GM19023 (cell line): ENCODE results near the gene TTC1.
"Not testable (repeated sequence)": the region's sequence is repeated elsewhere in the genome, so short reads cannot be mapped to it uniquely, and the experiment has no call there.

Experiments
- ATAC-seq: cut with Tn5 transposase; IDR thresholded peaks from one replicate; pipeline ENCODE4 v1.9.1; 2021; ENCODE audit warnings: mild to moderate bottlenecking, moderate library complexity; ENCODE audit not compliant: unreplicated experiment

Gene TTC1

DNA sequence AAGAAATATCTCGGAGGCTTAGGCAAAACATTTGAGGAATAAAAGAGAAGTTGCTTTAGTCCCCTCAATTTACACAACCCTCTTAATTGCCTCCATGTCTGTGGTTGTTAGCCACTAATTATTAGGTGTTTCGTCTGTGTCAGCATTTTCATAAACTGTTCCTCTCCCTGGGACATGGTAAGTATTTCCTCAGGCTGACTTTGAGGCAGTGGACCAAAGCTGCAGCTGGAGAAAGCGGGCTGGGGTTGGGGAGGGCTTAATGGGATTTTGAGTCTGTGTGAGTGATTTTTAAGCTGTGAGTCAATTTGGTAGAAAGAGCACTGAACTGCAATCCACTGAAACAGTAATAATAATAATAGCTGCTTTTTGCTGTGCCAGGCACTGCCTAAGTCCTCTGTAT lies 13.0 kb upstream of the TTC1 start:
- no peak for ATAC-seq

GRCh38 chr5:160001457-160001856 lies 7.5 kb upstream of the TTC1 start:
- ATAC-seq = no peak

DNA sequence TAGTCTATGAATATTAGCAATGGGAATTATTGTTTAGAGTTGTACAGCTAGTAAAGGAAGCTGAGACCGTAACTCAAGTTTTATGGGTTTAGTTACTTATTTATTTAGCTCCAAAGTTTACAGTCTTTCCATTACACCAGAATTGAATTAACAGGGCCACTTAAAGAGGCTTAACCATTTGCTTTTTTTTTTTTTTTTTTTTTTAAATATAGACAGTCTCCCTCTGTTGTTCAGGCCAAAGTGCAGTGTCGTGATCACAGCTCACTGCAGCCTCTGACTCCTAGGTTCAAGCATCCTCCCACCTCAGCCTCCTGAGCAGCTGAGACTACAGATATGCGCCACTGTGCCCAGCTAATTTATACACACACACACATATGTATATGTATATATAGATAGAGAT lies 1.4 kb upstream of the TTC1 start:
- ATAC-seq = no peak

DNA sequence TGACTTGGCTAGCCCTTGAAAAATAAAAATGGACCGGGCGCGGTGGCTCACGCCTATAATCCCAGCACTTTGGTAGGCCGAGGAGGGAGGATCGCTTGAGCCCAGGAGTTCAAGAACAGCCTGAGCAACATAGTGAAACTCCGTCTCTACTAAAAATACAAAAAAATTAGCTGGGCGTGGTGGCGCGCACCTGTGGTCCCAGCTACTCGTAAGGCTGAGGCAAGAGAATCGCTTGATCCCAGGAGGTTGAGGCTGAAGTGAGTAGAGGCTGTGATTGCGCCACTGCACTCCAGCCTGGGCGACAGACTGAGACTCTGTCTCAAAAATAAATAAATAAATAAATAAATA lies 436 bp upstream of the TTC1 start:
- not testable (repeated sequence) for ATAC-seq

GRCh38 chr5:160009591-160009989 lies 651 bp downstream of the TTC1 start:
- peak; percentile 3 for ATAC-seq

- no peak for ATAC-seq
Observed at GRCh38 chr5:160011471-160011870, 2.5 kb downstream of the TTC1 start.

- not testable (repeated sequence) for ATAC-seq
Observed at GRCh38 chr5:160014197-160014596, 5.3 kb downstream of the TTC1 start.

DNA sequence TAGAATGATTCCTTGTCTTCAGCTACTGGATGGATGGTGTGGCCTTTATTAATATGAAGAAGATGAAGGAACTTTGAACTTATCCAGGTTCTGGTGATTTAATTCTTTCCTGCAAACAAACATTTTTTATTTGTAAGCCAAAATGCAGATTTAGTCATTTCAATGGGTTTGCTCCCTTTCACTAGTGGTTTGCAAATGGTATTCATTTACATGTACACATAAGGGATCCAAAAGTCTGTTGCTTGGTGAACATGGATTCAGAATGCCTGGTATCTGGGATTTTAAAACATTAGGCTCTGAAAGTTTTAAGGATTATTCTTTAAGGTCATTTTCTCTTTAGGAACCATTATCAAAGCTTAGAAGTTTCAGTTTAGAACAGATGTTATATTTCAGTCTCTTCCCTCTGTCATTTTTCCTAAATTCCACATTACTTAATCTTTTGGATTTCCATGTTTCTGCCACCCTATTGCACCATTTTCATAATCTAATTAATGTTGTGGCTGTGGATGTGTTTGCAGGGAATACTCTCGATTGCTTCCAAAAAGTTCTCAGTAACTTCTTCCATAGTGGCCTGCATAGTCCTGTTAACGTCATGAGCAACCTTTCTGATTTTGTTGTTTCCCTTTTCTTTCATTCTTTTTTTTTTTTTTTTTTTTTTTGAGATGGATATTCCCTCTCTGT lies 10.1 kb downstream of the TTC1 start:
- no peak for ATAC-seq

DNA sequence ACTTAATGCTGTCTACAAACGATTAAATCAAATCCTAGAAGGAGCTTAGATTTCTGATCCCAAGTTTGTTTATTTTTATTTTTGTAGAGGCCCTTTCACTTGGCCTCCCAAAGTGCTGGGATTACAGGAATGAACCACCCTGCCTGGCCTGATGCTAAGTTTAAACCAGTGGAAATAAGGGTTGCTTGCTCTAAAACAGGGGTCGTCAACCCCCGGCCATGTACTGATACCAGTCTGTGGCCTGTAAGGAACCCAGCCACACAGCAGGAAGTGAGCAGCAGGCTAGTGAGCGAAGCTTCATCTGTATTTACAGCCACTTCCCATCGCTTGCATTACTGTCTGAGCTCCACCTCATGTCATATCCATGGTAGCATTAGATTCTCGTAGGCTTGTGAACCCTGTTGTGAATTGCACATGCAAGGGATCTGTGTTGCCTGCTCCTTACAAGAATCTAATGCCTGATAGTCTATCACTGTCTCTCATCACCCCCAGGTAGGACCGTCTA lies 11.4 kb downstream of the TTC1 start:
- ATAC-seq = no peak

DNA sequence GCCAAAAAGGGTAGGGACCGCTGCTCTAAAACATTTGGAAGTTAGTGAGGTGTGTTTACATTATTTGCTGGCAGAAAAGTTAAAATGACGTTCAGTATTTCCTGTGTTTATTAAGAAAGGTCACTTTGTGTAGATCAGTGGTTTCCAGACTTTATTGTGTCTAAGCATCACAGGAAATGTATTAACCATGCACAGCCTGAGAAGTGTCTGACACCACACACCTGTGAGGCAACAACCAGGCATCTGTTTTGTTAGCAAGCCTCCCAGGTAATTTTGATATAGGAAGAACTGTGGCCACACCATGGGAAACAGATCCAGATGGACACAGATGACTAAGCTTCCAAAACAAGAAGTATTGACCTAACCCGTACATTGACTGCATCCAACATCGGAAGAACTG lies 12.0 kb downstream of the TTC1 start:
- no peak for ATAC-seq

DNA sequence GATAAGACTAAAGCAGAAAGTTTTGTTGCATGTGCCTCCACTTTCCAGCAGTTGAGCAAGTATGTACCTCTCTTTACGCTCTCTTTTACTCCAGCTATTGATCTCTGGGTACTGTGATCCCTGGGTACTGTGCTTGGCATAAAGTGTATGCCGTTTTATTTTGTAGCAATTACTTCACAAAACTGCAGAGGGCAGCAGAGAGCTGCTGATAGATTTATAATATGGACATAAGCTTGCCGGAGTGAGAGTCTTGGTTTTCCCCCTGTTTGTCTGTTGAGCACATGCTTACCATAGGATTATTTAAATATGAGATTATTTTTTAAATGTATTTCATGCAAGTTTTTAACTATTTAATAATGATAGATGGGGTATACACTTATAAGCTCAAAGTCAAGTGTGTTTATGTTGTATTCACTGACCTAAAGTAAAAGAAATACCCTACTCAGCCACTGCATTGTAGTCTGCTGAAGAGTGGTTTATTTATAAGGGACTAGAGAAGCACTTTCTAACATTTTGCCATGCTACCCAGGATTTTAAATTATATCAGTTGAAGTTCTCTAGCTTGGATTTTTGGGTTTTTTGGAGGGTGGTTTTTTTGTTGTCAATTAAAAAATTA lies 13.0 kb downstream of the TTC1 start:
- peak; percentile 89 for ATAC-seq

- no peak for ATAC-seq
Observed at GRCh38 chr5:160023007-160023907, 14.3 kb downstream of the TTC1 start.

DNA sequence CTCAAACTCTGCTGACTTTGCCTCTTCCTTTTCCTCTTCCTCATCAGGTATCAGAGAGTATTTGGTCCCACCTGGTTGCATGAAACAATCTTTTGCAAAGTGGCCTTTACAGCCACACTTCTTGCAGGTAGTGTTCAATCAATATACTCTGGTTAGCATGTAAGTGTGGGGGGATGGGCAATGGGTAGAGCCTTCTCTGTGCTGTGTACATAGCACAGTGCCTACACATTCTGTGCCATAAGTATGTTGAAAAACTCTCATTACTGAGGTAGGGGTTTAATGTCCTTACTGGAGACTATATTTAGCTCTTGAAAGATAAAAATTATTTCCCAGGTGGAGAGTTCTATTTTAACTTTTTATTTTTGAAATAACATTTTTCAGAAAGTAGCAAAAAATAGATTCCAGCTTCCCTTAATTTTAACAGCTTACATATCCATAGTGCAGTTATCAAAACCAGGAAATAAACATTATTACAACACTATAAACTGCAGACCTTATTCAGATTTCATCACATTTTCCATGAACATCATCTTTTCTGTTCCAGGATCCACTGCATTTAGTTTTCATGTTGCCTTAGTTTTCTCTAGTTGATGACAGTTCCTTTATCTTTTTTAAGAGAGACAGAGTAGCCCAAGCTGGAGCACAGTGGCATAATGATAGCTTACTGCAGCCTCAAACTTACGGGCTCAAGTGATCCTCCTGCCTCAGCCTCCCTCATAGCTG lies 15.1 kb downstream of the TTC1 start:
- no peak for ATAC-seq

DNA sequence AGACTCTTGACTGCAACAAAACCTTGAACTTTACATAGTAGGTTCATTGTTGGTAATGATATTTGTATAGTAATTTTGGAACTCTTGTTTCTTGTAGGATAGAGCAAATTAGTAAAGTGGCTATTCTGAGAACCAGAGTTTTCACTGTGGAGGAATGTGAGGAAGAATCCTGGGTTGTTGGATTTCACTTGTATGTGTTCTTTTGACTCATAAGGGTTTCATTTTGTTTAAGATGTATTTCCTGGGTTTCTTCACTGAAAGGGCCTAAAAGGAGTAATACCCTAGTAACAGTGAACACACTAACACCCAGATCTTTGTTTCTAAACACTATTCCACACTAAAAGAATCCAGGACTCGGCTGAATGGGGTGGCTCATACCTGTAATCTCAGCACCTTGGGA lies 20.1 kb downstream of the TTC1 start:
- no peak for ATAC-seq

DNA sequence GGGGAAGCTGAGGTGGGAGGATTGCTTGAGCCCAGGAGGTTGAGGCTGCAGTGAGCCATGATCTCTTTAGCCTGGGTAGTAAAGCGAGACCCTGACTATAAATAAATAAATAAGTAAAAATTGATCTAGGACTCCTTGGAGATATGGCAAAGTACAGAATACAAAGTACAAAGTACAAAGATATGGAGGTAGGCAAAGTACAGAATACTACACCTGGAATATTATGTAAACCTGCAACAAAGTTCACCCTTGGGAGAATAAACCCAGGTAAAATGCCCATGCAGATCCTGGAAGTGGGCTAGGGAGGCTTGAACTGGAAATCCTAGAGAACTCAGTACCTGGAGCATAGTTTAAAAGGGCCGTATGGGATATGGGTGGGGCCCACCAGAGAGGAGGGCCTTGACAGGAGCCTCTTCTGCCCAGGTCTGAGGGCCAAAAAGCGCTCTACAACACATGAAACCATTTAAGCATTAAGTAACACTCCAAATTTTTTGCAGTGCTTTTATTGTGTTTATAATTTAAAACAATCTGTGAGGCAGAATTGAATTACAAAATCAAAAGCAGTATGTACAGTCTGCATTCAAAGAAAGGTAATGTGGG lies 20.7 kb downstream of the TTC1 start:
- ATAC-seq = no peak

DNA sequence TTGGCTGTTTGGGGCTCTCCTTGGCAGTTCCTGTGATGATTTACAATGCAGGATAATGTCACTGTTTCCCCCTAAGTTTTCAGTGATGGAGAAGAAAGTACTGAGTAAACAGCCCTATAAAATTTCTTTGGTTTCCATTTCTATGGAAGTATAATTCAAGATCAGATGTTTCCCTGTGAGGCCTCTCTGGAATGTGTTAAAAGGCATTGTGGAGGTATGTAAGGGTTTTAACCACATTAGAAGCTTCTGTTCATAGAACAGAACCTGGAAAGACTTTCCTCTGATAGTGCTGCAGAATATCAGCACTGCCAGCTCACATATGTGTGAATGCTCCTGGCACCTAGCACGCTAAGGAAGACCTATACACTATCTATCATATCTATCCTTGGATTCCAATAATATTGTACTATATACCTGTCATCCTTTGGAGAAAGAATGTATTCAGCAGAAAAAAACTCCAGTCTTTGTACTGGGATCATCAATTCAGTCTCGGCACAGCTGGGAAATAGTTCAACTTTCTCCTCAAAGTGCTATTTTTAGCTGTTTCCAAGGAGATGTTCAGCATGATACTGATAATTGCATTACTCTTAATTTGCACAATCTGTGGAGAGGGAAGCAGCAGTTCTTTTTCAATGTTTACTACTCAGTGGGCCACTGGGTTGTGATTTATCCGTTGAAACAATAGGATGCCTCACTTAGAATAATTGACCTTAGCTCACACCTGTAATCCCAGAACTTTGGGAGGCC lies 21.9 kb downstream of the TTC1 start:
- ATAC-seq = no peak

- no peak for ATAC-seq
Observed at GRCh38 chr5:160033546-160034252, 24.8 kb downstream of the TTC1 start.

DNA sequence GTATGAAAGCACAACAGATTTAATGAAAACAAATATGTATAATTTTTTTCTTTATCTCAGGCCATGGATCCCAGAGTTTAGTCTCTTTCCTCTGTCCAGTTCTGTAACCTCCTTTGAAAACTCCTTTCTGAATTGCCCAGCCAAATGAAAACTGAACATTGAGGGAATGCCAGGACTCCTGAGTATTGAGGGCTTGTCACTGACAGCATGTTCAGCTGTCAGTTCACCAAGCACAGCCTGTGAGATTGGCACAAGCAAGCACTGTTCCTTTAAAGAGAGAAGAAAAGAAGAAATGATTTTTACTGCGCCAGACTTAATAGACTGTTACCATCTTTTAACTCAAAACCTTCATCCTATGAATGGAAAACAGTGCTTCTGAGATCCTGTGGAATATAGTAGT lies 27.3 kb downstream of the TTC1 start:
- ATAC-seq = no peak

DNA sequence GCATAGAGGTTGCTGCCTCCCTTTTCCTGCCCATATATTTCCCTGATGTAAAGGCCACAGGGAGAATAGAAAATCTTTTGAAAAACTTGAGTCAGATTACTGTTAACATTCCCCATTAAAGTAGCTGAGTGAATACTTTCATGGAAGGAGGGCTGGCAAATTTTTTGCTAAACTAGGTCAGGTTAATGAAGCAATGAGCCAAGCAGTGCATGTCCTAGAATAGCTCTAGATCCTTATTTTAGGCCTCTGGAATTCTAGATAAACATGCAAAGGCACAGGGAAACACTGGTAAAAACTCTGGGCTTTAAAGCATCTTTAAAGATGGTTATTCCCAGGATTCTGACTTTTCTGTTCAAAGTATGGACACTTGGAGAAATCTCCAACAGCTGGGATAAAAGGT lies 27.9 kb downstream of the TTC1 start:
- ATAC-seq = no peak
